Large intestine (tissue), 3 donors: ENCODE results near the gene PPM1M. TPM values are rescaled to one million over a fixed set of nuclear protein-coding genes. Genes with fewer than 3 reads are reported as not detected.
A peak's percentile ranks its signal among the peaks of the same experiment; 100 is the strongest.

Experiments
- DNase-seq, 2 donors: peaks; one replicate each; pipeline versions ENCODE4 v3.0.0 to v3.0.0-alpha.2; 2013
- H3K27ac ChIP-seq: one replicate; pipeline ENCODE4 v1.5.1; 2013; ENCODE audit warnings: low read length
- H3K27me3 ChIP-seq: 2 replicates; pipeline ENCODE4 v1.6.1; 2013; ENCODE audit warnings: low read length; ENCODE audit not compliant: control insufficient read depth, insufficient read depth
- H3K36me3 ChIP-seq: 2 replicates; pipeline ENCODE4 v1.6.1; 2013; ENCODE audit warnings: low read length; ENCODE audit not compliant: control insufficient read depth, insufficient read depth
- H3K4me1 ChIP-seq: one replicate; pipeline ENCODE4 v1.6.1; 2013; ENCODE audit warnings: low read length; ENCODE audit not compliant: control insufficient read depth, insufficient read depth
- H3K4me3 ChIP-seq: one replicate; pipeline ENCODE4 v1.5.1; 2013; ENCODE audit warnings: low read length
- H3K9me3 ChIP-seq: one replicate; pipeline ENCODE4 v1.6.1; 2013; ENCODE audit warnings: mild to moderate bottlenecking, low read depth, low read length, moderate library complexity; ENCODE audit not compliant: control insufficient read depth
- WGBS: methylation state at CpG from one replicate; pipeline ENCODE4 v1.1.5; 2013; ENCODE audit warnings: low lambda C conversion rate; ENCODE audit not compliant: insufficient coverage; 5-methylcytosine and 5-hydroxymethylcytosine counted together
- polyA plus RNA-seq: library from polyadenylated mRNA; unstranded; fragments of 120-200 nt; gene quantifications from one replicate; pipeline ENCODE4 v1.2.1, GENCODE V29; 2013

PPM1M gene
- polyA plus RNA-seq, 1 donor, result 11.0 TPM

DNA sequence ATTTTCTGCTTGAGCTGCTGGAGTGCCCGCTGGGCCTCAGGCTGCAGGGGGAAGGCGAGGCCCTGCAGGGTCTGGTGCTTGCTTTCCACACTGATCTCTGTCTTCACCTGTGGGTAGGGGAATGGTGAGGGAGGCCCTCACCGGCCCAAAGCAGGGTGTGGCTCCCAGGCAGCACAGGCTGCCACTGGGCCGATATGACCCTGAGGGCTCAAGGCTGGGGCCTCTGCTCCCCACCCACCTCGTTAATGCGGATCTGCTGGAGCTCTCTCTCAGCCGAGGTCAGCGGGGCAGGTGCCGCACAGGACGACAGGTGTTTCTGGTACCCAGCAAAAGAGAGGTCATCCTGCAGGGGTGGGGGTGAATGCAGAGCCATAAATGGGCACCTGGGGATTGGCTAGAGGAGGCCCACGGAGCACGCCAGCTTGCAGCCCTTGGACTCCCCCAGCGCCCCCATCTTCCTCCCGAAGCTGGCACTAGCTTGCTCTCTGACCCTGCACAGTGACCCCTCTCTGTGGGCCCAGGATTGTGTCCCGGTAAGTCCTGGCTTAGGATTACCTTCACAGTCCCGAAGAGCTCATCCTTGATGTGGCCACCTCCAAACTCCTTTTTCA lies 14.6 kb upstream of the PPM1M start:
- Histone ChIP-seq H3K9me3 (peaks cover 5% of the 10 kb centered on the region), H3K27ac (no peak overlapping the region), H3K27me3 (no peaks in the 10 kb centered on the region), H3K4me1 (peaks cover 7% of the 10 kb centered on the region), H3K4me3 (no peak overlapping the region), H3K36me3 (peaks cover 53% of the 10 kb centered on the region)
- no peak for DNase-seq
- no CpG with 5 or more reads among the region's 16 CpGs for WGBS

DNA sequence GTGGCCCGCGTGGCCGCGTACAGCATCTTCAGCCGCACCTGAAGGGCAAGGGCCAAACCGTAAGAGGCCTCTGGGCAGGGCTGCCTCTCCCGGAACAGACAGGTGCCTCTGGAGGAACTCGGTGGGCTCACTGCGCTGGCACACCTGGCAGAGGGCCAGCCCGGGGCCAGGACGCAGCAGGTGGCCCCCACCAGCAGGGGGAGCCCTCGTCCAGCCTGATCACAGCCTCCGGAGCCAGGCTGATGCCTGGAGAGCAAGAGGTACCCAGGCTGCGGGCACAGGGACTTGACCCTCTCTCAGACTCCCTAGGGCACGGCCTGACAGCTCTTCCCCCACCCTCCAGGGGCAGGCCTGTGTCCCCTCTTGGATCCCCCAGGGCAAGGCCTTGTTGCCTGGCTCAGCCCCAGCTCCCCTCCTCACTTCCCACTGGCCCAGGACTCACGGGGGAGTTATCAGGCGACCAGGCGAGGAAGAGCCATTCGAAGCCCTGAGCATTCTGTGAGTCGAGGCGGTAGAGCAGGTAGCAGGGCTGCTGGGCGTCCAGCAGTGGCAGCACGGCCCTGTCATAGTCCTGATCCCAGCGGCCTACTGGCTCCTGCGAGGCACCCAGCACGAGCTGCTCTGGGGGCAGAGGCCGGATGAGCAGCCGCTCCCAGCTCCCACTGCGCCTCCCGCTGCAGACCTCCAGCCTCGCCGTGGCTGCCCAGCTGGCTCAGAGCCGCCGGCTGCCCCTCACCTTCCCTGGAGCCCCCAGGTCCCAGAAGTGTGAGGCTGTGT lies 13.9 kb upstream of the PPM1M start:
- WGBS, result no CpG with 5 or more reads among the region's 34 CpGs
- Histone ChIP-seq H3K4me1 (no peaks in the 10 kb centered on the region), H3K4me3 (no peak overlapping the region), H3K27me3 (no peaks in the 10 kb centered on the region), H3K36me3 (peaks cover 53% of the 10 kb centered on the region), H3K9me3 (peaks cover 5% of the 10 kb centered on the region), H3K27ac (no peak overlapping the region)
- DNase-seq, result peak in 1 of 2 donors; percentile 57

DNA sequence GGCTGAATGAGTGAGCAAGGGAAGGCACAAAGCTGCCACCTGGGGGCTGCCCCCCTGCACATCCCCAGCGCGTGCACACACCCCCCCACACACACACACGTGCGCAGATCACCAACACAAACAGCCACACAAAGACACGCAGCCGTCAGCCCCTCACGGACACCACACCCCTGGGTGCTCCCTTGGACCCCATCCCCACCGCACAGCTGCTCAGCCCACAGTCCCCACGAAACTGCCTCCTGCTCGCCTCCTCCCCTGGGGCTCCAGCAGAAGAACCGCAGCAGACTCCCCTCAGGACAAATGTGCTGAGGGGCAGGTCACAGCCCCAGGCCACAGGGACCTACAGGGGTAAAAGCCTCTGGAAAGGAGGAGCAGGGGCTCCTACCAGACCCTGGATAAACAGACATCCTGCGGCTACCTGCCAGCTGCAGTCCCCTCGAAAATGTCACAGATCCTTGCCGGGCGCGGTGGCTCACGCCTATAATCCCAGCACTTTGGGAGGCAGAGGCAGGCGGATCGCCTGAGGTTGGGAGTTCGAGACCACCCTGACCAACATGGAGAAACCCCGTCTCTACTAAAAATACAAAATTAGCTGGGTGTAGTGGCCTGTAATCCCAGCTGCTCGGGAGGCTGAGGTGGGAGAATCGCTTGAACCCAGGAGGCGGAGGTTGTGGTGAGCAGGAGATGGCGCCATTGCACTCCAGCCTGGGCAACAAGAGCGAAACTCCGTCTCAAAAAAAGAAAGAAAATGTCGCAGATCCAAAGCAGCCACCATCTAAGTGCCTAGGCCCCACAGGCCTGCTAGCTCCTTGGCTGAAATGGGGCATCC lies 13.1 kb upstream of the PPM1M start:
- Histone ChIP-seq H3K27me3 (no peaks in the 10 kb centered on the region), H3K36me3 (peaks cover 53% of the 10 kb centered on the region), H3K4me1 (peaks cover 6% of the 10 kb centered on the region), H3K9me3 (peaks cover 5% of the 10 kb centered on the region), H3K27ac (no peak overlapping the region), H3K4me3 (no peak overlapping the region)
- no peak for DNase-seq
- WGBS, result no CpG with 5 or more reads among the region's 28 CpGs

GRCh38 chr3:52233108-52233591 lies 12.4 kb upstream of the PPM1M start:
- Histone ChIP-seq H3K9me3 (peaks cover 5% of the 10 kb centered on the region), H3K36me3 (peaks cover 51% of the 10 kb centered on the region), H3K4me3 (no peak overlapping the region), H3K4me1 (peaks cover 12% of the 10 kb centered on the region), H3K27ac (no peak overlapping the region), H3K27me3 (no peaks in the 10 kb centered on the region)
- no CpG with 5 or more reads among the region's 5 CpGs for WGBS
- no peak for DNase-seq

GRCh38 chr3:52233968-52234367 lies 11.6 kb upstream of the PPM1M start:
- peaks cover 16% of the 10 kb centered on the region for H3K4me1 ChIP-seq
- H3K4me3 ChIP-seq, result no peak overlapping the region
- H3K27me3 ChIP-seq, result no peaks in the 10 kb centered on the region
- peaks cover 3% of the 10 kb centered on the region for H3K9me3 ChIP-seq
- H3K36me3 ChIP-seq, result peaks cover 43% of the 10 kb centered on the region
- DNase-seq, result no peak
- no peak overlapping the region for H3K27ac ChIP-seq
- WGBS, result no CpG with 5 or more reads among the region's 3 CpGs

GRCh38 chr3:52234516-52235447 lies 10.8 kb upstream of the PPM1M start:
- peaks cover 36% of the 10 kb centered on the region for H3K36me3 ChIP-seq
- no peaks in the 10 kb centered on the region for H3K27me3 ChIP-seq
- WGBS, result no CpG with 5 or more reads among the region's 15 CpGs
- no peak overlapping the region for H3K27ac ChIP-seq
- H3K9me3 ChIP-seq, result peaks cover 3% of the 10 kb centered on the region
- no peak overlapping the region for H3K4me3 ChIP-seq
- DNase-seq, result no peak
- peaks cover 16% of the 10 kb centered on the region for H3K4me1 ChIP-seq

- no peak for DNase-seq
- peaks cover 3% of the 10 kb centered on the region for H3K9me3 ChIP-seq
- peaks cover 19% of the 10 kb centered on the region for H3K36me3 ChIP-seq
- WGBS, result no CpG with 5 or more reads among the region's 5 CpGs
- H3K27me3 ChIP-seq, result no peaks in the 10 kb centered on the region
- H3K4me1 ChIP-seq, result peaks cover 16% of the 10 kb centered on the region
- H3K4me3 ChIP-seq, result no peak overlapping the region
- no peak overlapping the region for H3K27ac ChIP-seq
Observed at GRCh38 chr3:52236424-52236886, 9.1 kb upstream of the PPM1M start.

DNA sequence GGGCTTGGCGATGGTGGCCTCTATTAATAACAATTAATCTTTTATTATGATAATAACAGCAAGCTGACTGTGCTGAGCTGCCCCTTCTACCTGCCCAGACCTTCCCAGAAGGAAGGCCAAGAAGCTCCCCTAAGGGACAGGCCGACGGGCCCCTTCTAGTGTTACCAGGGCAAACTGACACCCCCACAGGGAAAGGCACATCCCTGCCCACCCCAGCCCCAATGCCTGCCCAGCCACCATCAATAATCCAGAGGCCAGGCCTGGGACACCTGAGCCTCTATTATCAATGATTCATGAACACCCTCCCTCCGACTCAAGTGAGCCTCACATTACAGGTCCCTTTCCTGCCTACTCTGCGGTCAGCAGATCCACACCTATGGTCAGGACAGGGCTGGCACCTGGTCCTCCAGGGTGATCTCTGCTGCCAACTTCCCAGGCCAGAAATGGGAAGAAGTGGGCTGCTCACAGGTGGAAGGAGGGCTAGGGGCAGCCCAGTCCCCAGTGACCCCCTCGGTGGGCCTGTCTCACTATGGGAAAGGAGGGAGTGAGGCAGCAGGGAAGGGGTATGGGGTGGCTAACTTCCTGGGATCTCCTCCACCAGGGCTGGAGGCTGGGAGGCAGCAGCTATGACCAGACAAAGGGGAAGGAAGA lies 8.4 kb upstream of the PPM1M start:
- WGBS, result 80% methylated on average over 1 of the region's 6 CpGs
- Histone ChIP-seq H3K4me1 (peaks cover 16% of the 10 kb centered on the region), H3K9me3 (peaks cover under 1% of the 10 kb centered on the region), H3K36me3 (peaks cover 17% of the 10 kb centered on the region), H3K27me3 (no peaks in the 10 kb centered on the region), H3K27ac (no peak overlapping the region), H3K4me3 (no peak overlapping the region)
- DNase-seq, result no peak

GRCh38 chr3:52237657-52238172 lies 7.8 kb upstream of the PPM1M start:
- Histone ChIP-seq H3K4me1 (peaks cover 16% of the 10 kb centered on the region), H3K9me3 (no peaks in the 10 kb centered on the region), H3K36me3 (peaks cover 17% of the 10 kb centered on the region), H3K27ac (no peak overlapping the region), H3K27me3 (no peaks in the 10 kb centered on the region), H3K4me3 (peak overlapping the region; percentile 80)
- no CpG with 5 or more reads among the region's 8 CpGs for WGBS
- no peak for DNase-seq
